ENCODE data around the gene WDFY4.

- TF ChIP-seq CTCF (IDR thresholded peaks at IDR 0.05) (no peak), POLR2A (IDR thresholded peaks at IDR 0.05) (no peak), POLR2AphosphoS5 (IDR thresholded peaks at IDR 0.05) (no peak)
Observed at GRCh38 chr10:48899781-48900180, 215.1 kb downstream of the WDFY4 start.
